PC-3 (cell line): ENCODE measurements around the gene ZNF622. TPM values are rescaled to one million over a fixed set of nuclear protein-coding genes. Genes with fewer than 3 reads are reported as not detected.

Experiments
- ATAC-seq: fragments of 200-7000 bp; cut with Tn5 transposase; 2 replicates; pipeline ENCODE4 v1.9.1; 2020; ENCODE audit warnings: mild to moderate bottlenecking, moderate library complexity
- BruUV-seq: library from RNA; stranded (reverse); fragments of 400-500 nt; replicated peaks from 2 replicates; lab custom pipeline; 2021; lab: Mats Ljungman, UMichigan
- CTCF ChIA-PET: fragments of 300-600 bp; sonication (Branson Sonifier 250); formaldehyde crosslinking; loops from one replicate; lab custom pipeline; 2022; ENCODE audit warnings: antibody characterized with exemption; lab: Charles Lee
- POLR2A ChIA-PET: fragments of 300-600 bp; sonication (Branson Sonifier 250); formaldehyde crosslinking; loops from one replicate; lab custom pipeline; 2022; ENCODE audit warnings: antibody characterized with exemption; ENCODE audit not compliant: unreplicated experiment; lab: Charles Lee
- DNase-seq: peaks from one replicate; pipeline ENCODE4 v3.0.0-alpha.2; 2015
- H2AFZ ChIP-seq: fragments of 300-600 bp; sonication (generic); 2 replicates; pipeline ENCODE4 v1.6.0; 2016; ENCODE audit warnings: antibody characterized with exemption, low read length
- H3F3A ChIP-seq: fragments of 300-600 bp; sonication (generic); one replicate; pipeline ENCODE4 v1.6.0; 2017; ENCODE audit warnings: antibody characterized with exemption, low read length, control low read depth, mild to moderate bottlenecking; ENCODE audit not compliant: unreplicated experiment
- H3K27ac ChIP-seq: fragments of 300-600 bp; sonication (generic); 2 replicates; pipeline ENCODE4 v1.5.1; 2016; ENCODE audit warnings: mild to moderate bottlenecking, low read length
- H3K27me3 ChIP-seq: fragments of 300-600 bp; sonication (generic); 2 replicates; pipeline ENCODE4 v1.6.1; 2016; ENCODE audit warnings: low read length, mixed read lengths
- H3K36me3 ChIP-seq: fragments of 300-600 bp; sonication (generic); 2 replicates; pipeline ENCODE4 v1.6.1; 2016; ENCODE audit warnings: low read depth, mixed run types, low read length, mixed read lengths
- H3K4me1 ChIP-seq: fragments of 300-600 bp; sonication (generic); 2 replicates; pipeline ENCODE4 v1.5.1; 2016; ENCODE audit warnings: low read length; ENCODE audit not compliant: insufficient read depth
- H3K4me2 ChIP-seq: fragments of 300-600 bp; sonication (generic); 2 replicates; pipeline ENCODE4 v1.6.0; 2016; ENCODE audit warnings: low read length
- H3K4me3 ChIP-seq: fragments of 300-600 bp; sonication (generic); 2 replicates; pipeline ENCODE4 v1.5.1; 2016; ENCODE audit warnings: mild to moderate bottlenecking, low read length, mixed read lengths
- H3K79me2 ChIP-seq: fragments of 300-600 bp; sonication (generic); 2 replicates; pipeline ENCODE4 v1.6.1; 2017; ENCODE audit warnings: low read length, mixed read lengths
- H3K9ac ChIP-seq: fragments of 300-600 bp; sonication (generic); 2 replicates; pipeline ENCODE4 v1.6.0; 2016; ENCODE audit warnings: mild to moderate bottlenecking, low read length
- H3K9me2 ChIP-seq: fragments of 300-600 bp; sonication (generic); replicated peaks from 2 replicates; pipeline ENCODE4 v1.6.1; 2016; ENCODE audit warnings: mixed run types, low read length, mixed read lengths
- H3K9me3 ChIP-seq: fragments of 300-600 bp; sonication (generic); 2 replicates; pipeline ENCODE4 v1.6.1; 2016; ENCODE audit warnings: low read length, mixed read lengths
- H4K20me1 ChIP-seq: fragments of 300-600 bp; sonication (generic); 2 replicates; pipeline ENCODE4 v1.6.1; 2016; ENCODE audit warnings: low read length, mixed read lengths
- CTCF ChIP-seq: fragments of 300-600 bp; sonication (generic); conservative IDR thresholded peaks from 2 replicates; pipeline ENCODE4 v1.5.1; 2017; ENCODE audit warnings: antibody characterized with exemption, low read depth, mild to moderate bottlenecking, low read length
- EZH2 ChIP-seq: fragments of 300-600 bp; sonication (generic); IDR thresholded peaks from one replicate; pipeline ENCODE4 v1.6.1; 2017; ENCODE audit warnings: antibody characterized with exemption, mild to moderate bottlenecking, low read length; ENCODE audit not compliant: unreplicated experiment
- EZH2phosphoT487 ChIP-seq: fragments of 300-600 bp; sonication (generic); IDR thresholded peaks from 2 replicates; pipeline ENCODE4 v1.6.1; 2018; ENCODE audit warnings: mild to moderate bottlenecking, antibody characterized with exemption, low read length, borderline replicate concordance
- intact Hi-C: fragments of 100-400 bp; cut with micrococcal nuclease; formaldehyde crosslinking; loops from 2 replicates; pipeline ENCODE4 v1.9.0; 2023
- total RNA-seq: library from RNA; depleted of rRNA; stranded (reverse); fragments of >200 nt; gene quantifications from 2 replicates; pipeline ENCODE4 v1.2.3, GENCODE V29; 2014

The ZNF622 gene
- total RNA-seq, 1 experiment from 2014 or later, result 76.9 TPM

- Histone ChIP-seq H3K9ac (no peak overlapping the region), H3K27ac (no peak overlapping the region), H3K9me3 (no peaks in the 10 kb centered on the region), H2AFZ (no peak overlapping the region), H3K4me3 (no peak overlapping the region), H3K79me2 (peaks cover 61% of the 10 kb centered on the region), H3F3A (no peaks in the 10 kb centered on the region), H4K20me1 (peaks cover 26% of the 10 kb centered on the region; the same call in 1 of the 2 replicates), H3K4me2 (no peak overlapping the region), H3K4me1 (peaks cover 20% of the 10 kb centered on the region), H3K9me2 (no peaks in the 10 kb centered on the region), H3K27me3 (no peaks in the 10 kb centered on the region), H3K36me3 (peaks cover 84% of the 10 kb centered on the region)
- ChIA-PET POLR2A (no interaction called here), CTCF (no interaction called here)
- no TSS peak for BruUV-seq
- TF ChIP-seq EZH2 (no peak), CTCF (peak; percentile 28; the same call in 1 of the 2 replicates), EZH2phosphoT487 (no peak)
- DNase-seq, result no peak
- intact Hi-C loops, result loop anchor here (2.0 kb wide), 1 partner anchor 297 kb away; no protein-coding TSS in a partner anchor
- no peak; the same call in 1 of the 2 replicates for ATAC-seq
These were observed 8.1 kb downstream of the ZNF622 start for GRCh38 chr5:16457451-16457850.

- Histone ChIP-seq H3K4me3 (no peak overlapping the region), H3K4me1 (peaks cover 12% of the 10 kb centered on the region), H3K27ac (peak overlapping the region; percentile 42), H3K4me2 (peak overlapping the region; percentile 5; the same call in 1 of the 2 replicates), H3K27me3 (no peaks in the 10 kb centered on the region), H3K36me3 (peaks cover 84% of the 10 kb centered on the region), H3K9ac (no peak overlapping the region), H2AFZ (no peak overlapping the region), H3K9me2 (no peaks in the 10 kb centered on the region), H3K79me2 (peaks cover 49% of the 10 kb centered on the region), H3F3A (no peaks in the 10 kb centered on the region), H4K20me1 (peaks cover 19% of the 10 kb centered on the region; the same call in 1 of the 2 replicates), H3K9me3 (no peaks in the 10 kb centered on the region)
- peak; percentile 96 for DNase-seq
- peak; percentile 90 for ATAC-seq
- intact Hi-C loops, result loop anchor here (2.0 kb wide), 1 partner anchor 295 kb away; no protein-coding TSS in a partner anchor
- no TSS peak for BruUV-seq
- TF ChIP-seq EZH2phosphoT487 (no peak), EZH2 (no peak), CTCF (peak; percentile 99)
- ChIA-PET CTCF (interaction anchor here (0.6 to 1.3 kb wide), 4 partner anchors 18 to 28 kb away, joined by 3 read pairs; no protein-coding TSS in a partner anchor), POLR2A (no interaction called here)
These were observed 9.3 kb downstream of the ZNF622 start for GRCh38 chr5:16456103-16456832.
